Body of pancreas (tissue), 4 donors: Measurements from ENCODE around the gene SALL2. TPM values are rescaled to one million over a fixed set of nuclear protein-coding genes. Genes with fewer than 3 reads are reported as not detected.

Experiments used
- ATAC-seq: fragments of 150-250 bp; one replicate; pipeline ENCODE4 v1.9.1; 2016
- DNase-seq, 4 donors: peaks; one replicate each; pipeline ENCODE4 v3.0.0-alpha.2; 2019
- H3K27ac ChIP-seq, 4 donors: fragments of 200-600 bp; sonication (generic); 1 replicate in 3 of 4; 2 replicates in 1 of 4; pipeline versions ENCODE4 v1.5.1 to v1.6.1; 2016 to 2019; ENCODE audit warnings: mild to moderate bottlenecking in 1 of 4, mixed read lengths in 1 of 4, moderate library complexity in 1 of 4
- H3K27me3 ChIP-seq, 2 donors: fragments of 200-600 bp; sonication (generic); one replicate each; pipeline ENCODE4 v1.6.0; 2016; ENCODE audit warnings: mild to moderate bottlenecking in 1 of 2
- H3K36me3 ChIP-seq, 2 donors: fragments of 200-600 bp; sonication (generic); replicated peaks in 1 of 2; 2 replicates each; pipeline ENCODE4 v1.5.1; 2016; ENCODE audit warnings: low read depth in 2 of 2; ENCODE audit not compliant: insufficient read depth in 1 of 2
- H3K4me1 ChIP-seq: fragments of 200-600 bp; sonication (generic); one replicate; pipeline ENCODE4 v1.6.0; 2016
- H3K4me3 ChIP-seq, 2 donors: fragments of 200-600 bp; sonication (generic); 1 replicate in 1 of 2; 2 replicates in 1 of 2; pipeline ENCODE4 v1.5.1; 2016 to 2019
- H3K9me3 ChIP-seq, 3 donors: fragments of 200-600 bp; sonication (generic); 1 replicate in 2 of 3; 2 replicates in 1 of 3; pipeline ENCODE4 v1.5.1; 2016
- POLR2A ChIP-seq, 3 donors: fragments of 450-650 bp; IDR thresholded peaks; one replicate each; pipeline ENCODE4 v1.6.1; 2016; ENCODE audit warnings: antibody characterized with exemption in 3 of 3, mild to moderate bottlenecking in 2 of 3
- WGBS, 2 donors: methylation state at CpG; one replicate each; pipeline ENCODE4 v1.1.5; 2017; 5-methylcytosine and 5-hydroxymethylcytosine counted together
- intact Hi-C: fragments of 100-400 bp; cut with DNase I; formaldehyde crosslinking; loops from one replicate; pipeline ENCODE4 v1.15.1; 2023
- total RNA-seq, 2 donors: library from RNA; depleted of rRNA; stranded (reverse); fragments of >200 nt; gene quantifications; one replicate each; pipeline ENCODE4 v1.1.0, GENCODE V29; 2016
- TF ChIP-seq, protein P1 (sequence below), 7 experiments: fragments of 450-650 bp in 4 of 7; fragments of 200-600 bp in 3 of 7; sonication (generic) in 3 of 7; IDR thresholded peaks; one replicate each; pipeline ENCODE4 v1.5.1; 2016 to 2019; ENCODE audit warnings: antibody characterized with exemption in 7 of 7

Gene SALL2
- total RNA-seq, 2 donors from 2014 or later, result 7.8 to 9.2 TPM

DNA sequence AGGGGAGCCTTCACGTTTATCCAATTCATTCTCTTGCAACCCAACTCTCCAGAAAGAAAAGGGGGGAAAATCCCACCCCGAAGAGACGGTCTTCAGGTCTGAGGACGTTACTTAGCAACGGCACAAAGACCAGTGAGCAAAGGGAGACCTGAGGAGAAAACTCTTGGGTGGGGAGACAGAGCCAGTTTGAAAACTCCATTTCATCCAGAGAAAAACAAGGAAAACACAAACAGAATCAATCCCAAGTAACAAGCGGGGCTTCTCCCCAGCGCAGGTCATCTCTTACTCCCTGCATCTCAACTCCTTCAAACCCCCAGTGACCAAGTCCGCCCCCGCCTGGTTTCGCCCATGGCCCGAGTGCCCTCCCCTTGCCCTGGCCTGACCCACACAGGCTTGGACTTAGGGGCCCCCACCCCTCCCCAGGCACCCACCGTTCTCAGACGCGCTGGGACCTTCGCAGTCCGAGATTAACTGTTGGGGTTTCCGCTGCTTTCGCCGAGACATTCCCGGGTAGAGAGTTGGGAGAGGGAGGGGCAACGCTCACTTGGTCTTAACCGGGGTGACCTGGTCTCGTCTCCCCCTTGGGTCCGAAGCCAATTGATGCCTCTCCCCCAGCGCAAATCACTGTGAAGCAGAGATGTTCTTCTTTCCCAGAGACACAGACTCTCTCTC, 10.4 kb upstream of the SALL2 start:
- 5 to 9% methylated on average over 16 to 25 of the region's 25 CpGs for WGBS, 2 donors
- no peak for ATAC-seq
- DNase-seq, result no peak
- no peaks in the 10 kb centered on the region for H3K36me3 ChIP-seq
- intact Hi-C loops, result no loop called here
- TF ChIP-seq, protein P1, sequence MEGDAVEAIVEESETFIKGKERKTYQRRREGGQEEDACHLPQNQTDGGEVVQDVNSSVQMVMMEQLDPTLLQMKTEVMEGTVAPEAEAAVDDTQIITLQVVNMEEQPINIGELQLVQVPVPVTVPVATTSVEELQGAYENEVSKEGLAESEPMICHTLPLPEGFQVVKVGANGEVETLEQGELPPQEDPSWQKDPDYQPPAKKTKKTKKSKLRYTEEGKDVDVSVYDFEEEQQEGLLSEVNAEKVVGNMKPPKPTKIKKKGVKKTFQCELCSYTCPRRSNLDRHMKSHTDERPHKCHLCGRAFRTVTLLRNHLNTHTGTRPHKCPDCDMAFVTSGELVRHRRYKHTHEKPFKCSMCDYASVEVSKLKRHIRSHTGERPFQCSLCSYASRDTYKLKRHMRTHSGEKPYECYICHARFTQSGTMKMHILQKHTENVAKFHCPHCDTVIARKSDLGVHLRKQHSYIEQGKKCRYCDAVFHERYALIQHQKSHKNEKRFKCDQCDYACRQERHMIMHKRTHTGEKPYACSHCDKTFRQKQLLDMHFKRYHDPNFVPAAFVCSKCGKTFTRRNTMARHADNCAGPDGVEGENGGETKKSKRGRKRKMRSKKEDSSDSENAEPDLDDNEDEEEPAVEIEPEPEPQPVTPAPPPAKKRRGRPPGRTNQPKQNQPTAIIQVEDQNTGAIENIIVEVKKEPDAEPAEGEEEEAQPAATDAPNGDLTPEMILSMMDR (IDR thresholded peaks at IDR 0.05), result no peak
- no peak for TF ChIP-seq POLR2A (IDR thresholded peaks at IDR 0.05)
- no peaks in the 10 kb centered on the region for H3K9me3 ChIP-seq
- no peak overlapping the region for H3K4me3 ChIP-seq
- H3K27ac ChIP-seq, result no peak overlapping the region
- H3K4me1 ChIP-seq, result peaks cover 10% of the 10 kb centered on the region
- H3K27me3 ChIP-seq, result peaks cover 0 to 11% of the 10 kb centered on the region in 2 donors

GRCh38 chr14:21535545-21536417, 9.6 kb upstream of the SALL2 start:
- no peaks in the 10 kb centered on the region for H3K36me3 ChIP-seq
- no peak for ATAC-seq
- 33 to 39% methylated on average over 6 of the region's 6 CpGs for WGBS, 2 donors
- no peak overlapping the region for H3K4me3 ChIP-seq
- DNase-seq, result no peak
- peaks cover 10% of the 10 kb centered on the region for H3K4me1 ChIP-seq
- TF ChIP-seq POLR2A (IDR thresholded peaks at IDR 0.05), result no peak
- TF ChIP-seq, protein P1 (IDR thresholded peaks at IDR 0.05), result no peak
- no peaks in the 10 kb centered on the region for H3K9me3 ChIP-seq
- peaks cover 0 to 11% of the 10 kb centered on the region in 2 donors for H3K27me3 ChIP-seq
- intact Hi-C loops, result no loop called here
- H3K27ac ChIP-seq, result no peak overlapping the region

GRCh38 chr14:21534576-21534975, 8.4 kb upstream of the SALL2 start:
- 81 to 83% methylated on average over 4 of the region's 4 CpGs for WGBS, 2 donors
- no peak overlapping the region for H3K4me3 ChIP-seq
- no peak overlapping the region for H3K27ac ChIP-seq
- no peak for DNase-seq
- no peaks in the 10 kb centered on the region for H3K9me3 ChIP-seq
- intact Hi-C loops, result no loop called here
- ATAC-seq, result no peak
- H3K36me3 ChIP-seq, result no peaks in the 10 kb centered on the region
- H3K4me1 ChIP-seq, result peaks cover 10% of the 10 kb centered on the region
- H3K27me3 ChIP-seq, result peaks cover 0 to 11% of the 10 kb centered on the region in 2 donors
- TF ChIP-seq, protein P1 (IDR thresholded peaks at IDR 0.05), result no peak
- TF ChIP-seq POLR2A (IDR thresholded peaks at IDR 0.05), result no peak

GRCh38 chr14:21533294-21533693, 7.1 kb upstream of the SALL2 start:
- no peak for DNase-seq
- no peak overlapping the region for H3K4me3 ChIP-seq
- H3K27ac ChIP-seq, result no peak overlapping the region
- no peak for ATAC-seq
- TF ChIP-seq, protein P1 (IDR thresholded peaks at IDR 0.05), result no peak
- no peak for TF ChIP-seq POLR2A (IDR thresholded peaks at IDR 0.05)
- H3K36me3 ChIP-seq, result no peaks in the 10 kb centered on the region
- intact Hi-C loops, result no loop called here
- H3K4me1 ChIP-seq, result peaks cover 10% of the 10 kb centered on the region
- peaks cover 0 to 11% of the 10 kb centered on the region in 2 donors for H3K27me3 ChIP-seq
- no peaks in the 10 kb centered on the region for H3K9me3 ChIP-seq
